ENCODE measurements around the gene PAIP1. TPM values are rescaled to one million over a fixed set of nuclear protein-coding genes. Genes with fewer than 3 reads are reported as not detected.
"Not testable (repeated sequence)": the region's sequence is repeated elsewhere in the genome, so short reads cannot be mapped to it uniquely, and the experiment has no call there.

PAIP1 gene
- total and polyA plus RNA-seq, 8 donors = 78.2 to 149 (median 125) TPM

DNA sequence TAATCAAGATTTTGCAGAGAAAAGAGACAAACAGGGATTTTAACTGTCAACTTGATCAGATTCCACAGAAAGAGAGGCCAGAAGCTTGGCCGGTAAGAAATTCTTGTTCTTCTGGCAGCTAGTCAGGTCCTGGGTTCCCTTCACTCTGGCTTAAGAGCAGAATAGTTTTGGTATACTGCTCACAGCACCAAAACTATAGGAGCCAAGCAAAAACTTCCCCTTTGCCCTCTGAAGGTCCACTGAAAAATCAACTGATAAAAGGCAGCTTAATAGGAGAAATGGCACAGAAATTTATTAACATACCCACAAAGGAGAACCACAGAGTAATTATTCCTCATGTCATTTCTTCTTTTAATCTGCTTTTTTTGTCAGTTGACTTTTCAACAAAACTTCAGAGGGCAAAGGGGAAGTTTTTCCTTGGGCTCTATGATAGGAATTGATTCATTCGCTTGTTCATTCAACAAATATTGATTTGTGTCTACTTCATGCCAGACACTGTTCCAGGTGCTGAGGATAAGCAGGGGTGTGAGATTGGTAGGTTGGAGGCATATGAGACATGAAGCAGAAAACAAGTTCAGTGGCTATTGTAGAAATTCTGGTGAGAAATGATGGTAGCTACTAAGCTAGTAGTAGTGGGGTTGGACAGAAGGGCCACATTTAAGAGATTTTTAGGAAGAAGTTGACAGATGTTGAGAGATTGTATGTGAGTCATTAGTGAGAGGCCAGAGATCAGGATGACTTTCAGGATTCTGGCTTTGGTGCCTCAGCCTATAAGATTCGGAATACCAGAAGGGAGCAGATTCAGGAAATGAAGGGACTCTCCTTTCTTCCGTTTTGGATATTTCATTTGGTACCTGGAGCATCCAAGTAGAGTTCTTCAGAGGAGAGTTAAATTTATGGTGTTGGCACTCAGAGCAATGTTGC lies 25.5 kb upstream of the PAIP1 start:
- no peak for DNase-seq
- no peak for TF ChIP-seq CTCF (IDR thresholded peaks at IDR 0.05)
- H3K27ac ChIP-seq = no peak overlapping the region
- no peaks in the 10 kb centered on the region for H3K36me3 ChIP-seq
- no peak for ATAC-seq
- H3K4me3 ChIP-seq = no peak overlapping the region
- no peaks in the 10 kb centered on the region for H3K9me3 ChIP-seq
- H3K27me3 ChIP-seq = no peaks in the 10 kb centered on the region
- intact Hi-C loops (cut with DNase I) = no loop called here
- H3K4me1 ChIP-seq = no peaks in the 10 kb centered on the region

GRCh38 chr5:43581398-43581797 lies 24.5 kb upstream of the PAIP1 start:
- no peak overlapping the region for H3K27ac ChIP-seq
- DNase-seq (no peak), ATAC-seq (no peak)
- H3K4me3 ChIP-seq = no peak overlapping the region
- no peaks in the 10 kb centered on the region for H3K9me3 ChIP-seq
- intact Hi-C loops (cut with DNase I) = no loop called here
- TF ChIP-seq CTCF (IDR thresholded peaks at IDR 0.05) = no peak
- H3K36me3 ChIP-seq = no peaks in the 10 kb centered on the region
- no peaks in the 10 kb centered on the region for H3K4me1 ChIP-seq
- H3K27me3 ChIP-seq = no peaks in the 10 kb centered on the region

DNA sequence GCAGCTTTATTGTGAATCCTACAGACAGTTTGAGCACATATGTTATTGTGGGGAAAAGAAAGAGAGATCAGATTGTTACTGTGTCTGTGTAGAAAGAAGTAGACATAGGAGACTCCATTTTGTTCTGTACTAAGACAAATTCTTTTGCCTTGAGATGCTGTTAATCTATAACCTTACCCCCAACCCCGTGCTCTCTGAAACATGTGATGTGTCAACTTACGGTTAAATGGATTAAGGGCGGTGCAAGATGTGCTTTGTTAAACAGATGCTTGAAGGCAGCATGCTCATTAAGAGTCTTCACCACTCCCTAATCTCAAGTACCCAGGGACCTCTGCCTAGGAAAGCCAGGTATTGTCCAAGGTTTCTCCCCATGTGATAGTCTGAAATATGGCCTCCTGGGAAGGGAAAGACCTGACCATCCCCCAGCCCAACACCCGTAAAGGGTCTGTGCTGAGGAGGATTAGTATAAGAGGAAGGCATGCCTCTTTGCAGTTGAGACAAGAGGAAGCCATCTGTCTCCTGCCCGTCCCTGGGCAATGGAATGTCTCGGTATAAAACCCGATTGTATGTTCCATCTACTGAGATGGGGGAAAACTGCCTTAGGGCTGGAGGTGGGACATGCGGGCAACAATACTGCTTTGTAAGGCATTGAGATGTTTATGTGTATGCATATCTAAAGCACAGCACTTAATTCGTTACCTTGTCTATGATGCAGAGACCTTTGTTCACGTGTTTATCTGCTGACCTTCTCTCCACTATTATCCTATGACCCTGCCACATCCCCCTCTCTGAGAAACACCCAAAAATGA lies 23.7 kb upstream of the PAIP1 start:
- H3K4me1 ChIP-seq; intact Hi-C loops (cut with DNase I); DNase-seq; H3K27me3 ChIP-seq; H3K9me3 ChIP-seq; H3K27ac ChIP-seq; ATAC-seq; H3K36me3 ChIP-seq; H3K4me3 ChIP-seq: not testable (repeated sequence)

DNA sequence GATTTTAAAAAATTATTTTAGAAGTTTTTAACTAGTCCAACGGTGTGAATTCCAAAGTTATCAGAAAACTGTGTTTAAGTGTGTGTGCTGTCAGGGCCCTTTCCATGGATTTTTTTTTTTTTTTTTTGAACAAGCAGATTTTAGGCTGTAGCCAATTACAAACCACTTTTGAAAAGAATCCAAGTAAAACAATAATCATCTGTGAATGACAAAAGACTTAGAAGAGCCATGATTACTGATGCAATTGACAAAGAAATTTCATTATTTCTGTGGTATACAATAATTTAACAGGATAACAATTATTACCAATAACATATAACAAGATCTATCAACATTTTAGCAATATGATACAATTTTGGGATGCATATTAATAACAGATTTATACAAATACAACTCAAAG lies 16.2 kb upstream of the PAIP1 start:
- Histone ChIP-seq H3K4me3 (no peak overlapping the region), H3K4me1 (peaks cover 5 to 11% of the 10 kb centered on the region in 2 donors), H3K9me3 (no peaks in the 10 kb centered on the region), H3K27ac (no peak overlapping the region), H3K27me3 (no peaks in the 10 kb centered on the region), H3K36me3 (no peaks in the 10 kb centered on the region)
- DNase-seq (no peak), ATAC-seq (no peak)
- no peak for TF ChIP-seq CTCF (IDR thresholded peaks at IDR 0.05)
- intact Hi-C loops (cut with DNase I) = no loop called here

DNA sequence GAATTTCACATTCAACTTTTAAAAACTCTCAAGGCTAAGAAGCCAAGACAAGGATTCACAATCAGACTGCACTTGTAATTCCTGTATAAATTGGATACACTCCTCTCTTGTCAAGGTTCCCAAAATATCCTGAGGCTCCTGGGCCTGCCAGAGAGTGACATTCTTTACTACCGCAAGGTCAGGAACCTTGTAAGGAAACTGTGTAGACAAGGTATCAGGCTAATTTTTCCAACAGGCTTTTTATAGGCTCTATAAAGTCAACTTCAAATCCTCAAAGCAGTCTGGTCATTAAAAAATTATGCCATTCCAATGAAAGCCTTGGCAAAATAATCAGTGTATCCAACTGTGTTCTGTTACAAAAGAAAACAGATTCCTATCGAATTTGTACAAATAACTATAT lies 15.5 kb upstream of the PAIP1 start:
- Histone ChIP-seq H3K36me3 (no peaks in the 10 kb centered on the region), H3K4me1 (peaks cover 5 to 11% of the 10 kb centered on the region in 2 donors), H3K4me3 (no peak overlapping the region), H3K27ac (no peak overlapping the region), H3K9me3 (no peaks in the 10 kb centered on the region), H3K27me3 (no peaks in the 10 kb centered on the region)
- no peak for DNase-seq
- peak; percentile 71 for ATAC-seq
- no peak for TF ChIP-seq CTCF (IDR thresholded peaks at IDR 0.05)
- intact Hi-C loops (cut with DNase I) = no loop called here

Data from left lung (tissue), 10 donors.